Fibroblast of gingiva (primary cell): ENCODE results near the gene MROH2A.
"Not testable (repeated sequence)": the region's sequence is repeated elsewhere in the genome, so short reads cannot be mapped to it uniquely, and the experiment has no call there.

Experiments
- DNase-seq: peaks from one replicate; pipeline ENCODE4 v3.0.0-alpha.2; 2011; ENCODE audit warnings: low read depth

MROH2A gene, protein sequence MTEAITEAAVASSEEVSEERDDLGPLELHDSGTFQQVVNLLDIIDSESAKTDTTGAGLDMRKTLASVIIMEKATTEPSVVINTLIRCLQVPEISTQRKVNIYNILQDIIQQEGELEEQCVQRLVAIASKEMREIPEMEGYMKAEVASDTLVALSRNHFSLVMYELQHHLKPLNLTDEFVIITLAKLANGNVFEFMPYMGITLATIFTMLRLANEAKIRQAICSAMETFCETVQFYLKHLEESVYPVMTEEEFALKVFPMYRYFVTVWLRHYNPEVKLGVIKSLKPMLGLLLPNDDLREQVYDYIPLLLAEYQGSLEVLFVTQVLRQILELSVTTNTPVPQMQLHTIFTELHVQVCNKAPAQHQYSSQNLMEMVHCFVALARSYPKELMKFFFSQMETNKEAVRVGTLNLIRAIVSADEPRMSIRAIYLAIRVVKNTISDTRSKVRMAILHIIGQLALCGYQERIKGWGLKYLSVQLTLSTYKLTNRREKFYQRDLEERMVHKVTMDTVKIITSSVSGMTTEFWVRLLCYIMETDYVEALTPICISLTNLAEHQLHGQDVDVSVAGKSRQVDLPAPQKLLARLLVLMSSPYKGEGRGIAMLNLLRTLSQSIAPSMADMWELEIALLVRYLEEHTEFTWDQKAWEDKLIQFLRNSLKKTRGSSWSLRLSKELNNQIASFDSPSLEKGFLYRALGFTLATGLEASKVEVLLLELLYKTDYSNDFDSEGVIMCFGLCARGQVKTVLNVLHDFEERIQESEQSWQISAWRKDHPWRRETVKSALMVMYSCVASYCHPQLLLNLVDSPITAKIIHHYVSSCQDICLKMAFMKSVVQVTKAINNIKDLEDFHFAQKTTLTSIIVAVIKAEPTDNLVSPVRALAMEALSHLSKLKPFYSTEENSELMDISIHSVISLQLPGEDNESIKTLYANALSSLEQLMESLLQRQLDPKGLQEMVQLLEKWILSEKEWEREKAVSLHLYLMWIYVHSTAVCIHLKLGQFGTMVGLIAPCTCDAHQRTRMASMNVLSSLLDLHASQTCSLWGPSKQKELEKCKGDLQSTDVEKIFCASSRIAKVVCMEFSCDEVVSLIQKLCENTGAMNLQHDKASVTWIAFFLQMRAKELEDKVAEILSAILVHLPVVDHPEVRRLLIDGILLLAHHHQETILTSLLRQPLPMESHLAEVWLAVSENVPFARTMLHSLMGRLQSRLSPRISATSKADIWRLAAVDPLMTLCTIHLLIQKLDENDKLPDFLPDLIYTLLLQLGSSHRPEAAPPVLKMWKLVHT (N-terminal part only)

DNA sequence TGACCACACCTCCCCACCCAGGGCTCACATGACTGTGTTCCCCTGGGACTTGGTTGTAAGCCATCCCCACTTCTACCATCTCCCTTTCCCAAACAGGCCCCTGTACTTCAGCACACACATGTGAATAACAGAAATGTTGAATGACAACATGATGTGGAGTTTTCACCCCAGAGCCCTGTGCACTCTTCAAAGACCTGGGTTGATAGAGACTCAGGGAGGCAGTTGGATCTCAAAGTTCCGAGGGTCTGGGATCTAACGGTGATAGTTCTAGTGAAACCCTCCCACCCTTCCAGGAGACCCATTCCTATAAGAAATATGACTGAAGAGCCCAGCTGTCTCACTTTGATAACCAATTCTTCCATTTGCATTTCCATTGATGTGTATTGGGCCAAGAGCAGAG lies at the start of gene MROH2A:
Gene MROH2A (plus strand): TSS at position 301 of the 400 bp plus-strand sequence. CDS start 1,029 bp downstream, outside the sequence.
- no peak for DNase-seq

GRCh38 chr2:233728723-233729301 lies 49.3 kb upstream of the MROH2A start, which contains the start of gene UGT1A3:
UGT1A3 (plus strand) TSS chr2:233729042; CDS start chr2:233729127, 85 bp downstream.
- DNase-seq, result no peak

DNA sequence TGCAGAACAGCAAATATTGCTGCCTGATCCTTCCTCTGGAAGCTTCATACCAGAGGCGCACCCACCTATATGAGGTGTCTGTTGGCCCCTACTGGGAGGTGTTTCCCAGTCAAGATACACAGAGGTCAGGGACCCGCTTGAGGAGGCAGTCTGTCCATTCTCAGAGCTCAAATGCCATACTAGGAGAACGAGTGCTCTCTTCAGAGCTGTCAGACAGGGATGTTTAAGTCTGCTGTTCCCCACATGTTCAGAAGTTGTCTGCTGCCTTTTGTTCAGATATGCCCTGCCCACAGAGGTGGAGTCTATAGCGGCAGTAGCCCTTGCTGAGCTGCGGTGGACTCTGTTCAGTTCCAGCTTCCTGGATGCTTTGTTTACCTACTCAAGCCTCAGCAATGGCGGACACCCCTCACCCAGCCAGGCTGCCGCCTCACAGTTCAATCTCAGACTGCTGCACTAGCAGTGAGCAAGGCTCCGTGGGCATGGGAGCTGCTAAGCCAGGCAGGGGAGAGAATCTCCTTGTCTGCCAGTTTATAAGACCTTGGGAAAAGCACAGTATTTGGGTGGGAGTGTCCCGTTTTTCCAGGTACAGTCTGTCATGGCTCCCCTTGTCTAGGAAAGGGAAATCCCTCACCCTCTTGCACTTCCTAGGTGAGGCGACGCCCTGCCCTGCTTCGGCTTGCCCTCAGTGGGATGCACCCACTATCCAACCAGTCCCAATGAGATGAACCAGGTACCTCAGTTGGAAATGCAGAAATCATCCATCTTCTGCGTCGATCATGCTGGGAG lies 41.1 kb upstream of the MROH2A start:
- not testable (repeated sequence) for DNase-seq

GRCh38 chr2:233740870-233741269 lies 37.3 kb upstream of the MROH2A start:
- no peak for DNase-seq

DNA sequence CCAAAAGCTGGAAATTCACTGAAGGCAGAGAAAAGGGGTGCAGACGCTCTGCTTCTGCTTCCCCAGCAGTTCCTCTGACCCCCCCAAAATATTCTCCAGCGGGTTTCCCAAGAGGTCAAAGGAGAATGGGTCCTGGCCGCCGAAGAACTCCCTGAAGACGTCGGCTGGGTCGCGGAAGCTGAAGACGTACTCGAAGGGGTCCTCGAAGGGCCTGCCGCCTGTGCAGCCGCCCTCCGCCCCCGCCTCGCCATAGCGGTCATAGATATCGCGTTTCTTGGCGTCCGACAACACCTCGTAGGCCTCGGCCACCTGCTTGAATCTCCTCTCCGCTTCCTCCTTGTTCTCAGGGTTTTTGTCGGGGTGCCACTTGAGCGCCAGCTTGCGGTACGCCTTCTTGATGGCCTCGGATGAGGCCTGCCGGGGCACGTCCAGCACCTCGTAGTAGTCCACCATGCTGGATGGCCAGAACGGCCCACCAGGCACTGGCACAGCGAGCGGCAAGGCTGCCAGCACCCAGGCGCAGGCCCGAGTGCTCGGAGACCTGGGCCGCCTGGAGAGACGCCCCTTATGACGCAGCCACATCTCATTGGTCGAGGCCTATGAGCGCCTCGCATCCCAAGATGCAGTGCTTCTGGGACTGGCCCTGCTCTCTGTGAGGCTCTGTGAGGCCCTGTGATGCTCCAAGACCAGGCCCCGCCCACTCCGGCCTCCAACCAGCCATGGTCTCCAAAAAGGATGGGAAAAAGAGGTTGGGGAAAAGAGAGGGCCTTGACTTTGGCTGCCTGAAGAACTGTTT lies 34.5 kb upstream of the MROH2A start:
- no peak for DNase-seq

- DNase-seq, result no peak
Measured at GRCh38 chr2:233745073-233745755, 32.9 kb upstream of the MROH2A start.

DNA sequence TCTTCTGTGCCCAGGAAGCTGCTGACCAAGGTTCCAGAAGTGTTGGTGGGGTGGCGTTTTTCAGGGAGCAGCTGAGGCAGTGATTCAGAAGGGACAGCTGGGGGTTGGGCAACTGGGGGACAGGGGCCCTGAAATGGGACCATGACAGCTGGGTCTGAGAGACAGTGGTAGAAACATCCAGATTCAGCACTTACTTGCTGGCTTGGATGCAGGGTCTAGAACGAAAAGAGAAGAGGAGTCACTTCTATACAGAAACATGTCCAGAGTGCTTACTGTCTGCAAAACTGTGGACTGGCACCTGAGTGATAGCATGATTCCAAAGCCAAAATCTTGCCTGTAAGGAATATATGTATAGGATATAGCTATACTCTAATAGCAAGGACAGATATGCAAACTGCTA lies 32.3 kb upstream of the MROH2A start:
- not testable (repeated sequence) for DNase-seq

- DNase-seq, result no peak
Measured at GRCh38 chr2:233746475-233747282, 31.5 kb upstream of the MROH2A start.

GRCh38 chr2:233747283-233747544 lies 30.9 kb upstream of the MROH2A start:
- no peak for DNase-seq

DNA sequence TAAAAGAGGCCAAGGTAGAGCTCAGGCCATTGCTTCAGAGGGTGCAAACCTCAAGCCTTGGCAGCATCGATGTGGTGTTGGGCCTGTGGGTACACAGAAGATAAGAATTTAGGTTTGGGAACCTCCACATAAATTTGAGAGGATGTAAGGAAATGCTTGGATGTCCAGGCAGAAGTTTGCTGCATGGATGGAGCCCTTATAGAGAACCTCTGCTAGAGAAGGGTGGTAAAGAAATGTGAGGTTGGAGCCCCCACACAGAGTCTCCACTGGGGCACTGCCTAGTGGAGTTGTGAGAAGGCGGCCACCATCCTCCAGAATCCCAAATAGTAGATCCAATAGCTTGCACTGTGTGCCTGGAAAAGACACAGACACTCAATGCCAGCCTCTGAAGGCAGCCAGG lies 27.4 kb upstream of the MROH2A start:
- DNase-seq, result not testable (repeated sequence)

DNA sequence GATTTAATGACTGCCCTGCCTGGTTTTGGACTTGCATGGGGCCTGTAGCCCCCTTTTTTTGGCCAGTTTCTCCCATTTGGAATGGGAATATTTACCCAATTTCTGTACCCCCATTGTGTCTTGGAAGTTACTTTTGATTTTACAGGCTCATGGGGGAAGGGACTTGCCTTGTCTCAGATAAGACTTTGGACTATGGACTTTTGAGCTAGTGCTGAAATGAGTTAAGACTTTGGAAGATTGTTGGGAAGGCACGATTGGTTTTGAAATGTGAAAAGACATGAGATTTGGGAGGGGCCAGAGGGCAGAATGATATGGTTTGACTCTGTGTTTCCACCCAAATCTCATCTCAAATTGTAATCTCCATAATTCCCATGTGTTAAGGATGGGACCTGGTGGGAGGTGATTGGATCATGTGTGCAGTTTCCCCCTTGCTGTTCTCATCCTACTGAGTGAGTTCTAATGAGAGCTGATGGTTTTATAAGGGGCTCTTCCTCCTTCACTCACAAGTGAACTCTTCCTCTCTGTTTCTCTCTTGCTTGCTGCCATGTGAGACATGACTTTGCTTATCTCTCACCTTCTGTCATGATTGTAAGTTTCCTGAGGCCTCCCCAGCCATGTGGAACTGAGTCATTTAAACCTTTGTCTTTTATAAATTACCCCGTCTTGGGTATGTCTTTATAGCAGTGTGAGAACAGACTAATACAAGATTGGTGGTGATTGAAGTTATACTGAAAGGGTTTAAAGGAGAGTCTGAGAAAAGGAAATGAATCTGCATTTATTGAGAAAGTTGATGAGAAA lies 26.7 kb upstream of the MROH2A start:
- not testable (repeated sequence) for DNase-seq

DNA sequence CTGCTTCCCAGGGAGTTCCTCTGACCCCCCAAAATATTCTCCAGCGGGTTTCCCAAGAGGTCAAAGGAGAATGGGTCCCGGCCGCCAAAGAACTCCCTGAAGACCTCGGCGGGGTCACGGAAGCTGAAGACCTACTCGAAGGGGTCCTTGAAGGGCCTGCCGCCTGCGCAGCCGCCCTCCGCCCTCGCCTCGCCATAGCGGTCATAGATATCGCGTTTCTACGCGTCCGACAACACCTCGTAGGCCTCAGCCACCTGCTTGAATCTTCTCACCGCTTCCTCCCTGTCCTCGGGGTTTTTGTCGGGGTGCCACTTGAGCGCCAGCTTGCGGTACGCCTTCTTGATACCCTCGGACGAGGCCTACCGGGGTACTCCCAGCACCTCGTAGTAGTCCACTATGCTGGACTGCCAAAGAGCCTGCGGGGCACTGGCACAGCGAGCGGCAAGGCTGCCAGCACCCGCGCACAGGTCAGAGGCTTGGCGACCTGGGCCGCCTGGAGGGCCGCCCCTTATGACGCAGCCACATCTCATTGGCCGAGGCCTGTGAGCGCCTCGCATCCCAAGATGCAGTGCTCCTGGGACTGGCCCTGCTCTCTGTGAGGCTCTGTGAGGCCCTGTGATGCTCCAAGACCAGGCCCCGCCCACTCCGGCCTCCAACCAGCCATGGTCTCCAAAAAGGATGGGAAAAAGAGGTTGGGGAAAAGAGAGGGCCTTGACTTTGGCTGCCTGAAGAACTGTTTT lies 23.1 kb upstream of the MROH2A start:
- DNase-seq, result no peak

DNA sequence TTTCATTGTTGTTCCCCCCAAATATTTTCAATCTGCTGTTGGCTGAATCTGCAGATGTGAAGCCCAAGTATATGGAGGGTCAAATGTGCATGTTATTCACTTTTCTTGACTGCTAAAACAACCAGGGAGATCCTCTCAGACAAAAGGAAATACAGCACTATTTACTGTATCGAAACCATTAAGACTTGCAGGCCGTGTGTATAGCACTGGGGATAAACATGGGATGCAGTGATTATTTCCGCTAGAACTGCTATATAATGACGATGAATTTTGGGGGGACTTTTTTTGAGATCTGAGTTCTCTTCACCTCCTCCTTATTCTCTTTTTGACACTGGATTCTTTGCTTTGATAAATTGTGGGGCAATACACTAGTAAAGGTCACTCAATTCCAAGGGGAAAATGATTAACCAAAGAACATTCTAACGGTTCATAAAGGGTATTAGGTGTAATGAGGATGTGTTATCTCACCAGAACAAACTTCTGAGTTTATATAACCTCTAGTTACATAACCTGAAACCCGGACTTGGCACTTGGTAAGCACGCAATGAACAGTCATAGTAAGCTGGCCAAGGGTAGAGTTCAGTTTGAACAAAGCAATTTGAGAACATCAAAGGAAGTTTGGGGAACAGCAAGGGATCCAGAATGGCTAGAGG lies 21.6 kb upstream of the MROH2A start:
- DNase-seq, result no peak

DNA sequence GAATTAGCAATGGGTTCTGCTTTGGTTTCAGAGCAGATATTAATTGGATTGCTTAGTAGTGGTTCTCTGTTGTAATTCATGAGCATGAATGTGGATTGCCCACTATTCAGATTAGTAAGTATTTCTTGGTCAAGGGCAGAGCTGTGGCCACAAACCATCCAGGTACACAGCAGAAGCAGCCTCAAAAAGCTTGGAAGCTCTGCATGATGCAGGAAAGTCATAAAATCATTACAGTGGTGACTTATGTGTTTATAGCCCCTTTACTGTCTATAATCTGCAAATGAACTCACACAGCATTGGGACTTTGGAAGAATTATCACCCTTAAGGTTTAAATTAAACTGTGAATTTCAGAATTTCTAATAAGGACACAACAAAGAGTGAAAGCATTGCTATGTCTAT lies 20.0 kb upstream of the MROH2A start:
- DNase-seq, result no peak

GRCh38 chr2:233758849-233759248 lies 19.3 kb upstream of the MROH2A start:
- DNase-seq, result no peak

DNA sequence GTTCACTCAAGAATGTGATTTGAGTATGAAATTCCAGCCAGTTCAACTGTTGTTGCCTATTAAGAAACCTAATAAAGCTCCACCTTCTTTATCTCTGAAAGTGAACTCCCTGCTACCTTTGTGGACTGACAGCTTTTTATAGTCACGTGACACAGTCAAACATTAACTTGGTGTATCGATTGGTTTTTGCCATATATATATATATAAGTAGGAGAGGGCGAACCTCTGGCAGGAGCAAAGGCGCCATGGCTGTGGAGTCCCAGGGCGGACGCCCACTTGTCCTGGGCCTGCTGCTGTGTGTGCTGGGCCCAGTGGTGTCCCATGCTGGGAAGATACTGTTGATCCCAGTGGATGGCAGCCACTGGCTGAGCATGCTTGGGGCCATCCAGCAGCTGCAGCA lies 18.1 kb upstream of the MROH2A start, which contains the start of gene UGT1A1:
Gene UGT1A1 (plus strand): TSS at position 228 of the 400 bp plus-strand sequence. CDS start 18 bp downstream, at position 246.
- no peak for DNase-seq
